Measurements from ENCODE around the gene C1orf116.
"Not testable (repeated sequence)": the region's sequence is repeated elsewhere in the genome, so short reads cannot be mapped to it uniquely, and the experiment has no call there.

C1orf116 gene

DNA sequence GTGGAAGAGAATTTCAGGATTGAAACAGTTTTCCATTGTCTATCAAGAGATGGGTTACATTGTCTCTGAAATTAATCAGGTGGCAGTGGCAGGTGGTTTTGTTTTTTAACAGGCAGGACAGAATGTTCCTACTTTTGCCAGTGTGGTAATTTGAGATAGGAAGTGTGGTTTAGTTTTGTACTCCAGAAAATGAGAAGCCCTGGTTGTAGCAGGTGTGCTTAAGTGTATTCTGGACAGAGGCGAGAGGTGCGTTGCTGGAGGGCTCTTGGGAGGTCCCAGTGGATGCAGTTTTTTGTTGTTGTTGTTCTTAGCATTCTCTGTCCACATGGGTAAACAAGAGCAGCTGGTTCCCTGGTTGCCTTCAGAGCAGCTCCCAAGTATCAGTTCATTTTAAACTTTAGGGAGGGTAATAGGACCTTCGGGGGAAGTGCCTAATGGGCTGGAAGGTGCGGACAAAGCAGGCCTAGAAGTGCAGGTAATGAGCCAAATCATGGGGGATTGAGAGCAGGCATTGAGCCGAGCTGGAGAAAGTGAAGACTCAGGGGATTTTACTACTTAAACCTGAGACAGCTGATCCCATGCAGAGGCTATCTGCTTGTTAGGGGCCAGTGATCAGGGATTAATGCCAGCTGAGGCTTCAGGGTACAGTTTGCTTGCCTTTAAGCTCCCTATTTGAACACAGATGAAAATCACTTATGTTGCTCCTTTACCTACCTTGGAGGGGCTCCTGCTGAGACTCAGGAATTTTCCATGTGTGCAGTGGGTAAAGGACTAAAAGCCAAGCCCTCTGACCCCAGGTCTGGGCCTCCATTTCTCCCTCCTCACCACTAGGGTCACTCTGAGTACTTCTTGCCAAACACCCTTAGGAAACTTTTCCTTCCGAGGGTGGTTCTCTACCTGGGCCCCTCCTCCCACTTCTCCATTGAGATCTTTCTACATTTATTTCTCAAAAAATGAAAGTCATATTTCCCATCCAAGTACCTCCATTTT, 26.6 kb upstream of the C1orf116 start:
- no peak for DNase-seq (ENCODE audit: low read depth)

- no peak for DNase-seq (ENCODE audit: low read depth)
Observed at GRCh38 chr1:207058252-207058651, 25.7 kb upstream of the C1orf116 start.

GRCh38 chr1:207056673-207057072, 24.1 kb upstream of the C1orf116 start:
- DNase-seq (ENCODE audit: low read depth) = no peak

DNA sequence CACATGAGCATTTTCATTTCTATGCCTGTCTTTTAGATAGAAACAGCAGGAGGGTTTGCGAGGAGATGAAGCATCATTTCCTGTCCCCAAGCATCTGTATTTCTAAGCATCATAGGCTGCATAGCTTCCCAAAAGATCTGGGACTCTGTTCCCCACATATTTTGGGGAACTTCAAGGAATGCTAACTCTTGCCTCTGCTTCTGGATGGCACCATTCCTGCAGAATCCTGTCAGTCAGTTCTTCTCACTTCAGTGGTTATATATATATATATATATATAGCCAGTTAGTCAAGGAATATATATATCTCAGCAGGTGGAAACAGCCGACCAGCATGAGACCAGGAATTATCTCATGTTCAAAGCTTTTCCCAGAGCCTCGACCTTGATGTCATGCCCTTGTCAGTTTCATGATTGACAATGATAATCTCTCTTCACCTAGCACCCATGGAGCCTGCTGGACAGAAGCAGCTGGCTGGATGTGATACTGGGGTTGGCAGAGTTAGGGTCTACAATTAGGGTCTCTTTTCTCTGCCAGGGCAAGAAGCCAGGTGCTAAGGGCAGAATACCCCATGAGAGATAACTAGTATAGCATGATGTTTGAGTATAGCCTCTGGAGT, 22.9 kb upstream of the C1orf116 start:
- no peak for DNase-seq (ENCODE audit: low read depth)

- DNase-seq (ENCODE audit: low read depth) = no peak
Observed at GRCh38 chr1:207054491-207054890, 21.9 kb upstream of the C1orf116 start.

DNA sequence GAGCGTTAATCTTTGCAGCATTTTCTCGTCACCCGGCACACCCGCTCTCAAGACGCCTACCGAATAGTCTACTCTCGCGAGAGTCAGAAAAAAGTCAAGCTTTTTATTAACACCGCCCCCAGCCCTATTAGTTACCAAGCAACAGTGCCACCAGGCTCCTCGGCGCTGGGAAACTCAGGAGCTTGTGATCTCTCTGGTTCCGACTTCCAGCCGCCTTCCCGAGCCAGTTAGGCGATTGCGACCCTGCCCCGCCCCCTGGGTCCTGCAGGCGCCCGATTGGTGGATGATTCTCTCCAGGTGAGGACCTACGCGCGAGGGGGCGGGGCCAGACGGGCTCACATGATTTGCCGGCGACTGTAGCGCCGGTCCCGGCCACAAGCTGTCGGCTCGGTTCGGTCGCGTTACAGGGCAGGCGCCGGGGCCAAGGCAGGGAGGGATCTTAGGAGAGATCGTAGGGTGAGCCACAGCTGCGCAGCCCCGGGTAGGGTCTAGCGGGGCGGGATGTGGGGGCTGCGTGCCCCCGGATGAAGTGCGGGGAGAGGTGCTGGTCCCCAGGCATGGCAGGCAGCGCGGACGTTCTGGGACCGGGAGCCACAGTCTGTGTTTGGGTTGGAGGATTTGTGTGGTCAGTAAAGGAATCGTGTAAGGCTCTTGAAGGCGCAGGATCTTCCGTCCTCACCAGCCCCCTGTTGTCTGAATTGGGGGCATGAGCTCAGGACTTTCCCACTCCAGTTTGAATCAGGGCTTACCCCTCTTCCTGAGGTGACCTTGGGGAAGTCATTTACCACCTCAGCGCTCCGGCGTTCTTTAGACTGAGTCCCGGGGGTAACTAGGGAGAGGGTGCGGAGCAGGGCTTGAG, 20.6 kb upstream of the C1orf116 start, which contains the start of gene PFKFB2:
PFKFB2 (plus strand) TSS at position 365 of the 859 bp plus-strand sequence. CDS start 1,443 bp downstream, outside the sequence.
- DNase-seq (ENCODE audit: low read depth) = no peak

DNA sequence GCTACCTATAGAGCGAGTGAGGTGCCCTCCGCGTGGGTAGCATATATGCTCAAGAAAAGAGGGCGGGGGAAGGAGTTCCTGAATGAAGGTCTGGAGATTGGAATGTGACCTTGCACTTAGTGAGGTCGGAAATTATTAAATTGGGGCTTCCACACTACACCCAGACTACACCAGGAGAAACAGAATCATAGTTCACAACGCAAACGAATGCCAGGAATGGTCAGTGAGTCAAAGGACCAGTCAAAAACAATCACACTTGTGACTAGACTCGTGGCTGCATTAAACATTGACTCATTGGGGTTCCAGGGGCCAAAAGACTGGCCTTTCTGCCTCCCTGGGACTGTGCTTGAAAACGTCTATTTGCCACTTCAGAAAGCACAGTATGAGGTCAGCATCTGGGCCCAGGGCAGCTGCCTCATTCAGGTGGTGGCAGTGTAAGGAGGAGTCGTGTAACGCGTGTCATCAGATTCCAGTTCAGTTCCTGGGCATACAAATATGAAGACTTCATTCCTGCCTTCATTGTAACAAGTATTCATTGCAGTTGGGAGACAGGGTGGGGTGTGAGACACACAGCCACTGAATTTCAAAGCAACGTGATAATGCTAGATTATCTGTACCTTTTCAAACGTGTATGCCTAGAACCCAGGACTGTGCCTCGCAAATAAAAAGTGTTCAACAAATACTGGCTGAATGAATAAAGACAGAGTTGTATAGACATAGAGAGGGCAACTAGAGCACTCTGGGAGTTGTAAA, 18.8 kb upstream of the C1orf116 start, which contains the start of gene YOD1:
YOD1 (minus strand) TSS at position 18 of the 753 bp plus-strand sequence. CDS start 178 bp downstream, outside the sequence.
- no peak for DNase-seq (ENCODE audit: low read depth)

GRCh38 chr1:207050480-207051190, 18.1 kb upstream of the C1orf116 start:
- peak; percentile 80 for DNase-seq (ENCODE audit: low read depth)

DNA sequence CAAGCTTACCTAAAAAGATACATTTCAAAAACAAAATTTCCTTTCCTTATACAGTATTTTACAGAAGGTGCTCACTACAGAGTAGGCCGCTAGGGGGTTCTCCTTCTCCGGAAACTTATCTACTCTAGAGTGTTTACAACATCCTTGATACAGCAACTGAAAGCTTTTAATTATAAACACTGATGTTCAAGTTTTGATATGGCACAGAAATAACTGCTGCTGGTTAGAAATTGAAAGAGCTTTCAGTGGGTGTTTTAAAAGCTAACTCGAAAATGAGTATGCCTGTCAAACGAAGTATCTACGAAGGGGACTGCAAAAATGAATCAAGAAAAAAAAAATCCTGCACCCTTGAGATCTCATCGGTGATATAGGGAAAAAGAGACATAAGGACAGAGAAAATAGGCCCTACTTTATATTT, 17.4 kb upstream of the C1orf116 start:
- no peak for DNase-seq (ENCODE audit: low read depth)

GRCh38 chr1:207049514-207049913, 17.0 kb upstream of the C1orf116 start:
- no peak for DNase-seq (ENCODE audit: low read depth)

DNA sequence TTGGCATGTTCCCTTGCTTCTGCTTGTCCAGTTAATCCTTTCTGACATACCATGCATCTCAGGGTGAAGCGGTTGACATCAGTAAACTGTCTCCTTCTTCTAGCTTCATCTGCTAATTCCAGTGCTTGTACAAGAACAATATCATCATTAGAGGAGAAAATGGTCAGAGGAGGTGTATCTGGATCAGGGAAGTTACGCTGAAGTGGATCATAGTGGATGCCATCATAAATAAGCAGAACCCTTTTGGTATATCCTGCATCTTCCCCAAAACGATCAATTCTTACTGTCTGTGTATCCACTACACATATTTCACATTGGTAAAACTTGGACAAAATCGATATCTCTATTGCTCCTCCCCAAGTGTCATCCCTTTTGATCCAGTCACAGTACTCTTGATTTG, 16.5 kb upstream of the C1orf116 start:
- no peak for DNase-seq (ENCODE audit: low read depth)

- DNase-seq (ENCODE audit: low read depth) = no peak
Observed at GRCh38 chr1:207048041-207048440, 15.5 kb upstream of the C1orf116 start.

GRCh38 chr1:207047505-207047904, 14.9 kb upstream of the C1orf116 start:
- no peak for DNase-seq (ENCODE audit: low read depth)

DNA sequence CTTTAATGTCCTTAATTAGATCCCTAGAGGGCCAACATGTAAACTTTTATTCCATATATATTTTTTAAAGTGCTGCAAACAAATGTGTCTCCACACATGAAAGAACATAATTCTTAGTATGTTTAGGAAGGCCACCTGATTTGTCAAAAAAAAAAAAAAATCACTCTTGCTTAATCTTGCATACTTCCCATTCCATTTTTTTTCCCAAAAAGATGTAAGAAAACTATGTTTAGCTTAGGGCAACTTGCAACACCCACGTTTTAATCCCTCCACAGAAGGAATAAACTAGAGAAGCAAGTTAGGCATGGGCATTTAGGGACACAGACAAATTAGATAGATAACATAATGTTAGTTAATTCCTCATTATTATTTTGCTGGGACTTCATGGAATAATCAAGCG, 12.9 kb upstream of the C1orf116 start:
- no peak for DNase-seq (ENCODE audit: low read depth)

- DNase-seq (ENCODE audit: low read depth) = not testable (repeated sequence)
Observed at GRCh38 chr1:207041397-207041796, 8.8 kb upstream of the C1orf116 start.

DNA sequence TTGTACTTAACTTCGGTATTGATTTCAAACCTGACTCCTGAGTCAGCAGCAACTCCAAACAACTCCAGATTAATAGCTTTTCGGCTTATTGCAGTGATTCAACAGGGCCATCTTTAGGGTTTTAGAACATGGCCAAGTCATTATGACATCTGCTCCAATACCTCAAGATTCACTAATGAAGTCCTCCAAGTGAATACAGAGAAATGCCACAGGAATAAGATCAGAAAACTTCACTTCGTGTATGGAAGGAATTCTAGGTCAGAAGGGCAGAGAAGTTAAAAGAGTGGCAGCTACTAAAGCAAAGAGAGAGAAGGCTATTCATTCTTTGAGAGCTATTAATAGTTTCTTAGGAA, 7.6 kb upstream of the C1orf116 start:
- DNase-seq (ENCODE audit: low read depth) = no peak

DNA sequence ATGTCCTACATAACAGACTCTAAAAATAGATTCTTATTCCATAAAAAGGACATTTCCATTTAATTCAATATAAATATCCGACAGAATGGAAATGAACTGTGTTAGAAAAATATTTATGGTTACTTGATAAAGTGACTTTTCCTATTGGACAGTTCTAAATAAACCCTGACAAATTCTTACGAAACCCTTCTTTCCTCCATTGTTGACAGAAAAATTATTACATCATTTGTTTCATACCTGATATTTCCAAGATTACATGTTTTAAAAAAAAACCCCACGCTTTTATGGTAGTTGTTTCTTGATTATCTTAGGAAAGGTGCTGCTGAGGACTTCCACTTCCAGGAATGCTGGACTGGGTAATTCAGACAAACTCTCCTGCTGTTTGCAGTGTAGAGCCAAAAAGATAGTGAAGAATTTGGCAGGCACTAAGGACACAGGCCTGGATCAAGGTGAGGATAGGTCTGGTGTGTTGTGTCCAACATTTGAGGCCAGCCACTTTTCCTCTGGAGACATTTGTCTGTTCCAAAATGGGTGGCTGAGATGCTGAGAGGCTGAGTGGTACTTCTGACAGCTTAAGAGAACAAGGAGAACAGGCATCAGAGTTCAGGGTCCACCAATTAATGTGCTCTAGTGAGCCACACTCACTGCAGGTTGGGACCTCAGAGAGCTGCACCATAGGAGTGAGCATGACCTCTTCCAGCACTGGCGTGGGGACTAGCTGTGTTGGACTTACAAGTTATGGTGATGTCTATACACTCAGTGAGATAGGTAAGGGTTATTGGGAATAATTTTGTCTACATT, 7.0 kb upstream of the C1orf116 start:
- DNase-seq (ENCODE audit: low read depth) = no peak

- no peak for DNase-seq (ENCODE audit: low read depth)
Observed at GRCh38 chr1:207036865-207037264, 4.3 kb upstream of the C1orf116 start.

DNA sequence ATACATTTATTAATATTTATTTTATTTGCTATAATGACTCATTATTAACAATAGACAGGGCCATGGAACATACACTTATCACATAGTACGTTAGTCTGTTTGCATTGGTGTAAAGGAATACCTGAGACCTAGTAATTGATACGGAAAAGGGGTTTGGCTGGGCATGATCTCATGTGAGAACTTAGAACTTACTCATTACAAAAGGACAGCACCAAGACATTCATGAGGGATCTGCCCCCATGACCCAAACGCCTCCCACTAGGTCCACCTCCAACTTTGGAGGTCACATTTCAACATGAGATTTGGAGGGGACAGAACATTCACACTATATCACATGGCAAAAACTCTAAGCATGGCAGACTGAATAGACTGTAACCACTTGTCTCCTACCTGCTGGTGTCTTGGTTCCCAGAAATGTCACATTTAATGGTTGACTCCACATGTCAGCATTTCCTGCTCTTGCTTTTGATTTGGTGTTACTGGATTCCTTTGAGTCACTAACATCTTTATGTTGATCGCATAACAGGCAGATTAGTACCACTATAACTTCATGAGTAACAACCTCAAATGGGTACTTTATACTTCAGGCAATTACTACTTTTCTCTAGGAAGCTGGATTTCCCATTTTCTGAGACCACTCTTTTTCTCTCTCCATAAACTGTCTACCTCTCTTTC, 3.5 kb upstream of the C1orf116 start:
- DNase-seq (ENCODE audit: low read depth) = no peak
